HepG2 (cell line): Measurements from ENCODE around the gene IGDCC3. TPM values are rescaled to one million over a fixed set of nuclear protein-coding genes. Genes with fewer than 3 reads are reported as not detected.

Experiments used
- ATAC-seq: fragments of 200-7000 bp; cut with Tn5 transposase; 3 replicates; pipeline ENCODE4 v1.9.1; 2020; ENCODE audit warnings: mild to moderate bottlenecking, moderate library complexity
- BruUV-seq: library from RNA; stranded (reverse); fragments of 400-500 nt; replicated peaks from 2 replicates; lab custom pipeline; 2021; lab: Mats Ljungman, UMichigan
- CTCF ChIA-PET: fragments of 300-600 bp; formaldehyde crosslinking; extraction: SDS; loops from one replicate; lab custom pipeline; 2021; ENCODE audit warnings: low total read pairs, inconsistent platforms, low intra/inter-chr PET ratio; lab: Yijun Ruan, JAX
- POLR2A ChIA-PET: fragments of 350-600 bp; sonication (Branson Sonifier 250); formaldehyde crosslinking; loops from one replicate; lab custom pipeline; 2020; ENCODE audit warnings: antibody characterized with exemption, inconsistent platforms; lab: Yijun Ruan, JAX
- DNase-seq: peaks from one replicate; pipeline ENCODE4 v3.0.0-alpha.2; 2015; ENCODE audit warnings: low spot score
- FAIRE-seq: peaks from 3 replicates; lab custom pipeline; 2011; peaks lifted over from hg19 to GRCh38; lab: Jason Lieb, UNC
- H2AFZ ChIP-seq: one replicate; pipeline ENCODE4 v1.6.1; 2011; ENCODE audit warnings: low read length, inconsistent platforms
- H3K27ac ChIP-seq: fragments of 300-600 bp; 3 replicates; pipeline ENCODE4 v1.8.0; 2011; ENCODE audit warnings: mixed run types, mild to moderate bottlenecking, mixed read lengths, low read length, inconsistent platforms; ENCODE audit not compliant: insufficient read depth; ENCODE audit errors: extremely low read length
- H3K27me3 ChIP-seq, 2 experiments: fragments of 200-600 bp in 1 of 2; 2 replicates in 1 of 2; 3 replicates in 1 of 2; pipeline versions ENCODE4 v1.6.0 to v1.8.0; 2011; ENCODE audit warnings: low read length in 2 of 2, mild to moderate bottlenecking in 2 of 2, moderate library complexity in 2 of 2, inconsistent platforms in 1 of 2; ENCODE audit not compliant: insufficient read depth in 2 of 2, control insufficient read depth in 1 of 2
- H3K36me3 ChIP-seq, 2 experiments: fragments of 200-600 bp in 1 of 2; replicated peaks in 1 of 2; 2 replicates in 1 of 2; 3 replicates in 1 of 2; pipeline versions ENCODE4 v1.5.1 to v1.8.0; 2011; ENCODE audit warnings: low read length in 2 of 2, inconsistent platforms in 1 of 2; ENCODE audit not compliant: insufficient read depth in 2 of 2, control insufficient read depth in 1 of 2
- H3K4me1 ChIP-seq: 2 replicates; pipeline ENCODE4 v1.5.1; 2012; ENCODE audit warnings: low read length, inconsistent platforms; ENCODE audit not compliant: insufficient read depth
- H3K4me2 ChIP-seq: 2 replicates; pipeline ENCODE4 v1.6.0; 2011; ENCODE audit warnings: low read depth, low read length, inconsistent platforms
- H3K4me3 ChIP-seq, 3 experiments: fragments of 200-600 bp in 1 of 3; sonication (generic), shearing (Covaris generic) in 1 of 3; replicated peaks in 1 of 3; 2 replicates each; pipeline ENCODE4 v1.5.1; 2011 to 2016; ENCODE audit warnings: low read length in 3 of 3, inconsistent platforms in 2 of 3, low read depth in 2 of 3, mild to moderate bottlenecking in 2 of 3, control low read depth in 1 of 3, mixed read lengths in 1 of 3; ENCODE audit not compliant: insufficient read depth in 1 of 3
- H3K79me2 ChIP-seq: one replicate; pipeline ENCODE4 v1.6.1; 2011; ENCODE audit warnings: low read length, inconsistent platforms; ENCODE audit not compliant: insufficient read depth
- H3K9ac ChIP-seq: 2 replicates; pipeline ENCODE4 v1.6.0; 2011; ENCODE audit warnings: mild to moderate bottlenecking, low read depth, low read length, inconsistent platforms; ENCODE audit not compliant: insufficient read depth
- H3K9me3 ChIP-seq: 2 replicates; pipeline ENCODE4 v1.5.1; 2012; ENCODE audit warnings: mild to moderate bottlenecking, low read length
- H4K20me1 ChIP-seq: 2 replicates; pipeline ENCODE4 v1.6.0; 2011; ENCODE audit warnings: inconsistent platforms, mild to moderate bottlenecking, low read length, moderate library complexity; ENCODE audit not compliant: insufficient read depth
- CENPBD1 ChIP-seq: sonication (generic); formaldehyde crosslinking; IDR thresholded peaks from 2 replicates; pipeline ENCODE4 v1.8.0; 2022; ENCODE audit warnings: missing genetic modification reagents, low read depth, mild to moderate bottlenecking, borderline replicate concordance
- FOSL2 ChIP-seq: sonication (generic); formaldehyde crosslinking; IDR thresholded peaks from 2 replicates; pipeline ENCODE4 v1.4.0; 2020; ENCODE audit warnings: missing genetic modification reagents
- KAT8 ChIP-seq: IDR thresholded peaks from 2 replicates; pipeline ENCODE4 v1.6.1; 2016; ENCODE audit warnings: missing genetic modification reagents, missing compliant biosample characterization
- NFE2L1 ChIP-seq: sonication (generic); formaldehyde crosslinking; IDR thresholded peaks from 2 replicates; pipeline ENCODE4 v1.4.0; 2020; ENCODE audit warnings: missing genetic modification reagents, mild to moderate bottlenecking, borderline replicate concordance
- PHF21A ChIP-seq: sonication (generic); formaldehyde crosslinking; IDR thresholded peaks from 2 replicates; pipeline ENCODE4 v1.5.0; 2020; ENCODE audit warnings: mild to moderate bottlenecking, missing genetic modification reagents
- RFXANK ChIP-seq: IDR thresholded peaks from 2 replicates; pipeline ENCODE4 v1.6.1; 2016
- ZNF225 ChIP-seq: sonication (generic); formaldehyde crosslinking; IDR thresholded peaks from 2 replicates; pipeline ENCODE4 v1.4.0; 2020; ENCODE audit warnings: mild to moderate bottlenecking, missing genetic modification reagents
- ZNF318 ChIP-seq: sonication (generic); formaldehyde crosslinking; IDR thresholded peaks from 2 replicates; pipeline ENCODE4 v1.4.0; 2020; ENCODE audit warnings: mild to moderate bottlenecking, missing genetic modification reagents
- ZNF34 ChIP-seq: sonication (generic); formaldehyde crosslinking; IDR thresholded peaks from 2 replicates; pipeline ENCODE4 v1.4.0; 2020; ENCODE audit warnings: mild to moderate bottlenecking, missing genetic modification reagents, borderline replicate concordance
- ZNF484 ChIP-seq: sonication (generic); formaldehyde crosslinking; IDR thresholded peaks from 2 replicates; pipeline ENCODE4 v1.5.1; 2020; ENCODE audit warnings: mild to moderate bottlenecking, low read depth, missing genetic modification reagents, borderline replicate concordance
- ZNF598 ChIP-seq: sonication (generic); formaldehyde crosslinking; IDR thresholded peaks from 2 replicates; pipeline ENCODE4 v1.5.1; 2020; ENCODE audit warnings: mild to moderate bottlenecking, missing genetic modification reagents, borderline replicate concordance
- ZSCAN22 ChIP-seq: sonication (generic); formaldehyde crosslinking; IDR thresholded peaks from 2 replicates; pipeline ENCODE4 v1.4.0; 2020; ENCODE audit warnings: mild to moderate bottlenecking, missing genetic modification reagents
- WGBS: methylation state at CpG from one replicate; pipeline ENCODE4 v1.1.6; 2017; ENCODE audit warnings: low lambda C conversion rate; 5-methylcytosine and 5-hydroxymethylcytosine counted together
- in situ Hi-C: cut with HindIII; loops from 2 replicates; pipeline ENCODE4 v1.10.0; 2017; ENCODE audit warnings: low pct_unique_long_range_greater_than_20kb; ENCODE audit not compliant: extremely low pct_ligation_motif_present
- intact Hi-C: fragments of 100-400 bp; cut with micrococcal nuclease; formaldehyde crosslinking; loops from one replicate; pipeline ENCODE4 v1.10.0; 2022; ENCODE audit not compliant: unreplicated experiment
- polyA plus RNA-seq, 8 experiments: library from polyadenylated mRNA; depleted of rRNA in 3 of 8; stranded (reverse) in 7 of 8; unstranded in 1 of 8; fragments of >200 nt; fragmentation: Illumina TruSeq in 4 of 8; extraction: Trizol in 4 of 8; gene quantifications; 2 replicates each; pipeline versions ENCODE4 v1.2.1 to v1.2.3, GENCODE V29; 2011 to 2016; ENCODE audit warnings: low read depth in 4 of 8, missing spikeins in 1 of 8, mixed read lengths in 1 of 8; ENCODE audit not compliant: insufficient read depth in 1 of 8
- total RNA-seq, 5 experiments: library from RNA; depleted of rRNA; stranded (reverse); fragments of >200 nt; fragmentation: Illumina TruSeq; extraction: Trizol; gene quantifications; 2 replicates each; pipeline ENCODE4 v1.2.3, GENCODE V29; 2016; ENCODE audit warnings: low read depth in 1 of 5

IGDCC3 gene
- total and polyA plus RNA-seq, 2 of the 13 experiments (the other 11 are each of a cell fraction or from before 2014, with no cell fraction given), result 30.1 to 51.8 TPM

GRCh38 chr15:65285291-65286068, 92.3 kb downstream of the IGDCC3 start:
- peak overlapping the region; percentile 70 for H2AFZ ChIP-seq
- peak overlapping the region; percentile 93 for H3K4me2 ChIP-seq
- no peaks in the 10 kb centered on the region for H3K9me3 ChIP-seq
- in situ Hi-C loops (no loop called here), intact Hi-C loops (no loop called here)
- peaks cover 46% of the 10 kb centered on the region for H3K4me1 ChIP-seq
- BruUV-seq, result TSS peak; percentile 69
- TF ChIP-seq KAT8 (CRISPR knock-in tag) (no peak), ZNF598 (CRISPR knock-in tag) (no peak), NFE2L1 (CRISPR knock-in tag) (no peak), CENPBD1 (CRISPR knock-in tag) (no peak), ZNF225 (CRISPR knock-in tag) (no peak), ZNF318 (CRISPR knock-in tag) (no peak), ZSCAN22 (no peak), PHF21A (CRISPR knock-in tag) (0 out of 2 replicates have a peak, but pooled peaks have one; percentile 12), FOSL2 (no peak), ZNF484 (no peak), RFXANK (CRISPR knock-in tag) (no peak), ZNF34 (CRISPR knock-in tag) (0 out of 2 replicates have a peak, but pooled peaks have one; percentile 9)
- H3K27ac ChIP-seq, result peak overlapping the region; percentile 88
- FAIRE-seq (peak; percentile 8), ATAC-seq (no peak), DNase-seq (no peak)
- 57% methylated on average over 10 of the region's 10 CpGs for WGBS
- peak overlapping the region; percentile 75 for H3K9ac ChIP-seq
- no peaks in the 10 kb centered on the region for H4K20me1 ChIP-seq
- H3K79me2 ChIP-seq, result peaks cover 2% of the 10 kb centered on the region
- H3K4me3 ChIP-seq, result peak overlapping the region; percentile 53 to 82 (median 78)
- ChIA-PET CTCF (no interaction called here), POLR2A (interaction anchor here (0.7 to 3.8 kb wide), 10 partner anchors 11 to 240 kb away, joined by 3 to 46 read pairs (median 12); partner anchors contain the start of genes CLPX, RNU5B-1 and SLC51B)
- H3K27me3 ChIP-seq, result no peaks in the 10 kb centered on the region; a peak in 1 of 5 replicates
- no peaks in the 10 kb centered on the region for H3K36me3 ChIP-seq
